ENCODE measurements around the gene PRSS57. TPM values are rescaled to one million over a fixed set of nuclear protein-coding genes. Genes with fewer than 3 reads are reported as not detected.

PRSS57 gene
- total RNA-seq, 2 donors from 2014 or later, result 1.4 TPM; not detected in 1

DNA sequence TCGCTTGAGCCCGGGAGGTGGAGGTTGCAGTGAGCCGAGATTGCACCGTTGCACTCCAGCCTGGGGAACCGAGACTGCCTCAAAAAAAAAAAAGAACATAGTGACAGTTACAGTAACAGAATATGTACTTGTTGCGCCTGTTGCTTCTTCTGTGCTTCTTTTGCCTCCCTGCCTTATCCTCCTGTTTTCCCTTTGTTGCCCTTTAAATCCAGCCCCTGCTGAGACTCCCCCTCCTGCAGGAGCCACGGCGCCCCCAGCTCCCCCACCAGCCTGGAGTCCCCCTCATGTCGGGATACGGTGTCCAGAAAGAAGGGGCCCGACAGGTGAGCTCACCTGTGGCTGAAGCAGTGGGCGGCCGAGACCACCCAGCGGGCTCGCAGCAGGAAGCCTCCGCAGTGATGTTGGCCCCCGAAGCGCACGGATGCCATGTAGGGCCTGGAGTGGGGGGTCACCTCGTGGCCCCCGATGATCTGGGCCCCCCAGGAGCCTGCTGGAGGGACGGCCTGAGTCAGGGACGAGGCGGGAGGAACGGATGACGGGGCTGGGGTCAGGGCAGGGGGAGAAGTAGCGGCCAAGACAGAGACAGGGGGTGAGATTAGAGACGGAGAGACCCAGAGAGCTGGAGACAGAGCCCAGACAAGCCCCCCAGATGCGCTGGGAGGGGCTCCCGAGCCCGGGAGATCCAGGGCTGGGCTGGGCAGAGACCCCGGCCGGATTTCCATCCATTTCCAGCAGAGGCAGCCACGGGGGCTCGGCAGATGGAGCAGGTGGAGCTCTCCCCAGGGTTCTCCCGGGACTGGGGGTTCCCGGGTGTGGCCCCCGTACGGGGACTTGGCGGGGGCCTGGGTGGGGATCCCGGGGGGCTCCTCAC lies 536 bp downstream of the PRSS57 start:
- H3K4me1 Mint-ChIP-seq (ENCODE audit: low read depth in 2 of 2), result peaks cover 0 to 4% of the 10 kb centered on the region in 2 donors
- no peaks in the 10 kb centered on the region for H3K36me3 Mint-ChIP-seq
- H3K27ac Mint-ChIP-seq, result no peak overlapping the region
- ATAC-seq (peak in 1 of 2 donors; percentile 18), DNase-seq (ENCODE audit: low spot score) (no peak)
- H3K9me3 Mint-ChIP-seq, result no peaks in the 10 kb centered on the region
- no peaks in the 10 kb centered on the region for H3K27me3 Mint-ChIP-seq
- H3K4me3 Mint-ChIP-seq, result peak overlapping the region; percentile 25

DNA sequence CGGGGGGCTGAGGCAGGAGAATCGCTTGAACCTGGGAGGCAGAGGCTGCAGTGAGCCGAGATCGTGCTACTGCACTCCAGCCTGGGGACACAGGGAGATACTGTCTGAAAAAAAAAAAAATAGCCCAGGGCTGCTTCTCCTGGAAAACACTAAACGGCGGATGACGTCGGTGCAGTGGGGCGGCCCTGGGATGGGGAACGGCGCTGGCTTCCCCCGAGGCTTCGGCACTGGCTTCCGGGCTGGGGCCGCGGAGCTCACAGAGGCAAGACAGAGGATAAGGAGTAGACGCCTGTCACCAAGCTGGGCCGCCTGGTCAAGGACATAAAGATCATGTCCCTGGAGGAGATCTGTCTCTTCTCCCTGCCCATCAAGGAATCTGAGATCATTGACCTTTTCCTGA lies 5.0 kb downstream of the PRSS57 start:
- ATAC-seq (no peak), DNase-seq (ENCODE audit: low spot score) (no peak)
- H3K9me3 Mint-ChIP-seq, result no peaks in the 10 kb centered on the region
- H3K27me3 Mint-ChIP-seq, result no peaks in the 10 kb centered on the region
- H3K36me3 Mint-ChIP-seq, result no peaks in the 10 kb centered on the region
- H3K4me3 Mint-ChIP-seq, result no peak overlapping the region
- peaks cover 0 to 7% of the 10 kb centered on the region in 2 donors for H3K4me1 Mint-ChIP-seq (ENCODE audit: low read depth in 2 of 2)
- H3K27ac Mint-ChIP-seq, result no peak overlapping the region

DNA sequence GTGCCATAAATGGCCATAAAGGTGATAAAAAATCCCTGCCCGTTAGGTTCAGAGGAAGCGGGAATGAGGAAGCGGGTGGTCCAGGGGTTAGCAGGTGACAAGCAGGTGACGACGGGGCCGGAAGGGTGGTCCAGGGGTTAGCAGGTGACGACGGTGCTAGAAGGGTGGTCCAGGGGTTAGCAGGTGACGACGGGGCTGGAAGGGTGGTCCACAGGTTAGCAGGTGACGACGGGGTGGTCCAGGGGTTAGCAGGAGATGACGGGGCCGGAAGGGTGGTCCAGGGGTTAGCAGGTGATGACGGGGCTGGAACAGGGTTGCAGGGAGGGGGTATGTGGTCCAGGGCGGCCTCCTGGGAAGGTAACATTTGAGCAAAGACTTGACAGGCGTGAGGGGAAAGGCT lies 6.3 kb downstream of the PRSS57 start:
- no peak overlapping the region for H3K4me3 Mint-ChIP-seq

DNA sequence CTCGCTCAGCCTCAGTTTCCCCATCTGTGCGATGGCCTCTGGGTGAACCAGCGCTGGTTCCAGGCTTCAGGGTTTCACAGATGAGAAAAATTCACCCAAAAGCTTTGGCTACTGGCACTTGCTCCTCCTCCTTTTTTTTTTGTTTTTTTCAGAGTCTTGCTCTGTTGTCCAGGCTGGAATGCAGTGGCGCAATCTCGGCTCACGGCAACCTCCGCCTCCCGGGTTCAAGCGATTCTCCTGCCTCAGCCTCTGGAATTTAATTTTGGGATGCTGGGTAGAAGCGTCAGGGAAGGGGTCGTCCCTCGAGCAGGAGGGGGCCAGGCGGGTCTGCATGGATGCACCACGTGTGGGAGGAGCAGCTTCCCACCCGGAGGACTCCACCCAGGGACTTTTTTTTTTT lies 7.0 kb downstream of the PRSS57 start:
- no peak overlapping the region for H3K27ac Mint-ChIP-seq
- H3K9me3 Mint-ChIP-seq, result no peaks in the 10 kb centered on the region
- no peaks in the 10 kb centered on the region for H3K36me3 Mint-ChIP-seq
- peaks cover 0 to 3% of the 10 kb centered on the region in 2 donors for H3K4me1 Mint-ChIP-seq (ENCODE audit: low read depth in 2 of 2)
- DNase-seq (ENCODE audit: low spot score) (no peak), ATAC-seq (no peak)
- no peak overlapping the region for H3K4me3 Mint-ChIP-seq
- H3K27me3 Mint-ChIP-seq, result no peaks in the 10 kb centered on the region

More for the DNA sequence above, 6.3 kb downstream of the PRSS57 start:
- Mint-ChIP-seq H3K27me3 (no peaks in the 10 kb centered on the region), H3K9me3 (no peaks in the 10 kb centered on the region), H3K27ac (no peak overlapping the region), H3K4me1 (ENCODE audit: low read depth in 2 of 2) (peaks cover 0 to 3% of the 10 kb centered on the region in 2 donors), H3K36me3 (no peaks in the 10 kb centered on the region)
- ATAC-seq (no peak), DNase-seq (ENCODE audit: low spot score) (no peak)

DNA sequence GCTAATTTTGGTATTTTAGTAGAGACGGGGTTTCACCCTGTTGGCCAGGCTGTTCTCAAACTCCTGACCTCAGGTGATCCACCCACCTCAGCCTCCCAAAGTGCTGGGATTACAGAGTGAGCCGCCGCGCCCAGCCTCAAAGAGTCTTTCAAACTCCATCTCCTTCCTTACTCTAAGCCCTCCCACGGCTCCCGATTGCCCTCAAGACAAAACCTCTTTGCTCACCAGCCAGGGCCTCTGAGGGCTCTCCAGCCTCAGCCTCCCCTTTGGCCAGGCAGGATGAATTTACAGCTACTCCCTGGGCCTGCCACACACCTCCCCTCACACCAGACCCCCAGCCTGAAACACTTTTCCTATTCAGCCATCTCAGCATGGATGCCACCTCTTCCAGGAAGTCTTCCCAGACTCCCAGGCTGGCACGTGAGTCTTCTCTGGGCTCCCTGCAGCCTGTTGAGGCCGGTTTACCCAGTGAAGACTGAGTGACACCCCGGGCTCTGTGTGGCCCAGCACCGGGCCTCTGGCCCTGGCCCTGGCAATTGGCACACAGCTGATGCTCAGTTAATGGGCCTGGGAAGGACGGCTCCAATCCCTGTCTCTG lies 7.6 kb downstream of the PRSS57 start:
- ATAC-seq, result no peak
- peaks cover 0 to 3% of the 10 kb centered on the region in 2 donors for H3K4me1 Mint-ChIP-seq (ENCODE audit: low read depth in 2 of 2)
- H3K27ac Mint-ChIP-seq, result no peak overlapping the region
- no peak for DNase-seq (ENCODE audit: low spot score)
- no peaks in the 10 kb centered on the region for H3K36me3 Mint-ChIP-seq
- no peaks in the 10 kb centered on the region for H3K9me3 Mint-ChIP-seq
- no peak overlapping the region for H3K4me3 Mint-ChIP-seq
- no peaks in the 10 kb centered on the region for H3K27me3 Mint-ChIP-seq

DNA sequence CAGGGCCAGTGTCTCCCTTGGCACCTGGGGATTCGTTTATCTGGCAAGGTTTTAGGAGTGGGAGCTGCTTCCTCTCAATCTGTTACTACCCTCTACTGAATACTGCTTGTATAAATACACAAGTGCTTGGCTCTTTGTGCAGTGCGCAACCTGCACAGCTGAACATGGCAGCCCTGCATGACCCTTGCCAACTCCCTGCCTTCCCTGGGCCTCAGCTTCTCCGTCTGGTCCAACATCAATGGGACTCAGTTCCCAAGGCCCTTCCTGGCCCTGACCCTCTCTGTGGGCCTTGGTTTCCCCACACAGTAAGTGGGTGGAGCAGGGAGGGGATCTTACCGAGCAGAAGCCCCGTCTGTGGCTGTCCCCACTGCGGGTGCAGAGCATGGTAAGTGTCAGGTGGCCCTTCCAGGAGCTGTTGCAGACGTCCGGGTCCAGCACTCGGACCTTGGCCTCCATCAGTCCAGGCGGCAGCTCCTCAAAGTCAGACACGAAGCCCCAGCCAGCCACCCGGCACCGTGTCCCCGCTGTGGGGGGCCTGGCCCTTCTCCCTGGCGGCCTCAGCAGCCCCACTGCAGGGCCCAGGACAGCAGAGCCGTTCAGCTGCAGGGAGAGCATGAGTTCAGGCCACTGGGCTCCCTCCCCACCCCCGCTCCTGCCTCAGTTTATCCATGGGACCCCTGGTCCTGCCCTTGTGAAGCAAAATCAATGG lies 8.5 kb downstream of the PRSS57 start:
- no peak overlapping the region for H3K4me3 Mint-ChIP-seq
- no peaks in the 10 kb centered on the region for H3K36me3 Mint-ChIP-seq
- H3K4me1 Mint-ChIP-seq (ENCODE audit: low read depth in 2 of 2), result peaks cover 0 to 3% of the 10 kb centered on the region in 2 donors
- no peak overlapping the region for H3K27ac Mint-ChIP-seq
- DNase-seq (ENCODE audit: low spot score) (no peak), ATAC-seq (no peak)
- H3K9me3 Mint-ChIP-seq, result no peaks in the 10 kb centered on the region
- H3K27me3 Mint-ChIP-seq, result no peaks in the 10 kb centered on the region

DNA sequence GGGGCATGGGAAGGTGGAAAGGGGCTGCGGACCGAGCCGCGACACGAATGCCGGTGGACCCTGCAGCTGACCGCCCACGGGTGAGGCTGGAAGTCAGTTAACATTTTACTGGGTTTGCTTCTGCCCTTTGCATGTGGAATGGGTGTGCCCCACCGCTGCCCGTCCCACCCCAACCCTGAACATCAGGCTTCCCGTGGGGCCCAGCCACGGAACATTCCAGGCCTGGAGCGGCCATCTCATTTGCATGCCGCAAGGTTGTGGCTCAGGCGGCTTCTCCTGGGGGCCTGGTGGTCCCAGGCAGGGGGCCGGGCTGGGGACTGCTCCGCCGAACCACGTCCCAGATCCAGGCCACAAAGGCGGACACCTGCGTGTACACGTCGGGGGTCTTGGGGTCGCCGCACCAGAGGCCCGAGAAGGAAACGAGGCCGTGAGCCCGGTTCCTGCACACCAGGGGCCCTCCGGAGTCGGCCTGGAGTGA lies 9.8 kb downstream of the PRSS57 start:
- ATAC-seq (no peak), DNase-seq (ENCODE audit: low spot score) (no peak)
- H3K27ac Mint-ChIP-seq, result no peak overlapping the region
- no peaks in the 10 kb centered on the region for H3K36me3 Mint-ChIP-seq
- no peaks in the 10 kb centered on the region for H3K9me3 Mint-ChIP-seq
- H3K27me3 Mint-ChIP-seq, result no peaks in the 10 kb centered on the region
- H3K4me3 Mint-ChIP-seq, result no peak overlapping the region
- peaks cover 0 to 3% of the 10 kb centered on the region in 2 donors for H3K4me1 Mint-ChIP-seq (ENCODE audit: low read depth in 2 of 2)

DNA sequence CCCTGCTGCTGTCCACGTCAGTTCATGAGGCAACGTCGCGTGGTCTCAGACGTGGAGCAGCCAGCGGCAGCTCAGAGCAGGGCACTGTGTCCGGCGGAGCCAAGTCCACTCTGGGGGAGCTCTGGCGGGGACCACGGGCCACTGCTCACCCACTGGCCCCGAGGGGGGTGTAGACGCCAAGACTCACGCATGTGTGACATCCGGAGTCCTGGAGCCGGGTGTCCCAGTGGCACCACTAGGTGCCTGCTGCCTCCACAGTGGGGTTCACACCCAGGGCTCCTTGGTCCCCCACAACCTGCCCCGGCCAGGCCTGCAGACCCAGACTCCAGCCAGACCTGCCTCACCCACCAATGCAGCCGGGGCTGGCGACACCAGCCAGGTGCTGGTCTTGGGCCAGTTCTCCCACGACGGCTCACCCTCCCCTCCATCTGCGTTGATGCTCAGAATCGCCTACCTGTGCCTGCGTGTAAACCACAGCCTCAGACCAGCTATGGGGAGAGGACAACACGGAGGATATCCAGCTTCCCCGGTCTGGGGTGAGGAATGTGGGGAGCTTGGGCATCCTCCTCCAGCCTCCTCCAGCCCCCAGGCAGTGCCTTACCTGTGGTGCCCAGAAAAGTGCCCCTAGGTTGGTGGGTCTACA lies 12.5 kb downstream of the PRSS57 start:
- DNase-seq (ENCODE audit: low spot score) (no peak), ATAC-seq (no peak)
- no peak overlapping the region for H3K4me3 Mint-ChIP-seq
- H3K27ac Mint-ChIP-seq, result no peak overlapping the region
- no peaks in the 10 kb centered on the region for H3K9me3 Mint-ChIP-seq
- no peaks in the 10 kb centered on the region for H3K36me3 Mint-ChIP-seq
- no peaks in the 10 kb centered on the region for H3K27me3 Mint-ChIP-seq
- no peaks in the 10 kb centered on the region for H3K4me1 Mint-ChIP-seq (ENCODE audit: low read depth in 2 of 2)

DNA sequence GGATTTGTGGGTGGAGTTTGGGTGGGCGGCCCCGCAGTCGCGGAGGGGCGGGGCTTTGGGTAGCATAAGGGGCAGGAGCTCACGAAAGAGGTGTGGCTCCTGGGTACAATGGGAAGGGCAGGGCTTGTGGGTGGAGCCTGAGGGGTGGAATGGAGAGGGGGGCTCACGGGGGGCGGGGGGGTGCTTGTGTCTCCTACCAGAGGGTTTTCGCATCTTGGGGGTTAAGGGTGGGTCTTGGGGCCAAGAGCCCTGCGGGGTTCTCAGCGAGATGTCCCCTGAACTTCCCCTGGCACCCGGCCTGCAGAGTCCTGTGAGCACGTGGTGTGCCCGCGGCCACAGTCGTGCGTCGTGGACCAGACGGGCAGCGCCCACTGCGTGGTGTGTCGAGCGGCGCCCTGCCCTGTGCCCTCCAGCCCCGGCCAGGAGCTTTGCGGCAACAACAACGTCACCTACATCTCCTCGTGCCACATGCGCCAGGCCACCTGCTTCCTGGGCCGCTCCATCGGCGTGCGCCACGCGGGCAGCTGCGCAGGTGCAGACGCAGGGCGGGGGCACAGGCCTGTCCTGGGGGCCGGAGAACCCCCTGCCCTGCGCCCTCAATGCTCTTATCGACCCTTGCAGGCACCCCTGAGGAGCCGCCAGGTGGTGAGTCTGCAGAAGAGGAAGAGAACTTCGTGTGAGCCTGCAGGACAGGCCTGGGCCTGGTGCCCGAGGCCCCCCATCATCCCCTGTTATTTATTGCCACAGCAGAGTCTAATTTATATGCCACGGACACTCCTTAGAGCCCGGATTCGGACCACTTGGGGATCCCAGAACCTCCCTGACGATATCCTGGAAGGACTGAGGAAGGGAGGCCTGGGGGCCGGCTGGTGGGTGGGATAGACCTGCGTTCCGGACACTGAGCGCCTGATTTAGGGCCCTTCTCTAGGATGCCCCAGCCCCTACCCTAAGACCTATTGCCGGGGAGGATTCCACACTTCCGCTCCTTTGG lies 13.9 kb downstream of the PRSS57 start:
- Mint-ChIP-seq H3K4me3 (peak overlapping the region; percentile 80), H3K27me3 (no peaks in the 10 kb centered on the region), H3K36me3 (no peaks in the 10 kb centered on the region), H3K27ac (peak overlapping the region; percentile 74 to 89), H3K4me1 (ENCODE audit: low read depth in 2 of 2) (no peaks in the 10 kb centered on the region), H3K9me3 (no peaks in the 10 kb centered on the region)
- DNase-seq (ENCODE audit: low spot score) (peak; percentile 94), ATAC-seq (no peak)

DNA sequence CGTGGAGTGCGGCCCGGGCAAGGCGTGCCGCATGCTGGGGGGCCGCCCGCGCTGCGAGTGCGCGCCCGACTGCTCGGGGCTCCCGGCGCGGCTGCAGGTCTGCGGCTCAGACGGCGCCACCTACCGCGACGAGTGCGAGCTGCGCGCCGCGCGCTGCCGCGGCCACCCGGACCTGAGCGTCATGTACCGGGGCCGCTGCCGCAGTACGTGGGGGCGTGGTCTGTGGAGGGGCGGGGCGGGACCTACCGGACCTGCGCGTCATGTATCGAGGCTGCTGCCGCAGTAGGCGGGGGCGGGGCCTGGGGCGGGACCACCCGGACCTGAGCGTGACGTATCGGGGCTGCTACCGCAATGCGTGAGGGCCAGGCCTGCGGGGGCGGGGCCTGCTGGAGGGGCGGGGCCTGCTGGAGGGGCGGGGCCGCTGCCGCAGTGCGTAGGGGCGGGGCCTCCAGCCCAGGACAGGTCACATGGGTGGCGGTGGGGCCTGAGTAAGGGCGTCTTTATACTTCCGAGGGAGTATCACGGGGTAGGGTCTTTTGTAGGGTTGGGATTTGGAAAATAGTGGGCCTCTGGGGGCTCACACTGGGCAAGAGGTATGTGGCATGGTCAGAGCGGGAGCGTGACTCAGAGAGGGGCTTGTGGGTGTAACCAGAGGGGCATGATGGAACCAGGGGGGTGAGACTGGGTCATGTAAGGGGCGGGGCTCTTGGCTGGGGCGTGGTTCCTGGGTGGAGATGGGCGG lies 14.8 kb downstream of the PRSS57 start:
- DNase-seq (ENCODE audit: low spot score) (peak; percentile 99), ATAC-seq (peak; percentile 90 to 93)
- Mint-ChIP-seq H3K4me3 (peak overlapping the region; percentile 80), H3K36me3 (no peaks in the 10 kb centered on the region), H3K4me1 (ENCODE audit: low read depth in 2 of 2) (no peaks in the 10 kb centered on the region), H3K27ac (peak overlapping the region; percentile 74 to 89), H3K27me3 (peaks cover 1% of the 10 kb centered on the region in 2 donors), H3K9me3 (no peaks in the 10 kb centered on the region)

DNA sequence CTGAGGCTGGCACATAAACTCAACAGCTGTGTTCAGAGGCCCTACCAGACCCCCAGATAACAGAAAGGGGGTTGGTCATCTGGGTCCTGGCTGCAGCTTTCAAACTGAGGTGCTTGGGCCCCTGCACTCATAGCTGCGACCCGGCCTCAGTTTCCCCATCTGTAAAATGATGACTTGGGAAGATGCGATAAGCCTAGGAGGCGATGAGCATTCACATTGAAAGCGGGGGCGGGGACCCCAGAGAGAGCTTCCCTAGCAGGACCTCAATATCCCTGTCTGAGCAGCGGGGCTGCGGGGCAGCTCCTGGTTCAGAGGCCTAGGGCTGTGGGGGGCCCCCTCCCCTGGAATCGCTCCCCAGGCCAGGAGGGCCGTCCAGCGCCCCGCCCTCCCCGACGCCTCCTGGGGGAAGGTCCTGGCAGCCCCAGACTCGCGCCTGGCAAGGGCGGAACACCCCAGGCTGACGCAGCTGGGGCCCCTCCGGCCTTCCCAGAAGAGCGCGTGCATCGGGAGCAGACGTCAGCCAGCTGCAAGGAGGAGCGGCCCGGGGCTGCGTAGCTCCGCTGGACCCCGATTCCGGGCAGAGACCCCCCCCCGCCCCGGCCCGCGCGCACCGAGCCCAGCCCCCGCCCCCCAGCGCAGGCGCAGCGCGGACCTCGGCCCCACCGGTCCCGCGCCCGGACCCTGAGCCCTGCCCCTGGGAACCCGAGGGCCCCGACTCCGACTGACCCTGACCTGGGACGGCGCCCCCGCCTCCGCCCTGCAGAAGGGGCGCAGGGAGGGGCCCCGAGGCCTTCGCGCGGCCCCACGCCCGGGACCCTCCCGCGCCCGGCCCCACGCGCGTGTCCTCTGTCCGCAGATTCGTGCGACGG lies 15.6 kb downstream of the PRSS57 start:
- no peak for ATAC-seq
- peak overlapping the region; percentile 62 for H3K4me3 Mint-ChIP-seq
- no peak for DNase-seq (ENCODE audit: low spot score)
- H3K27ac Mint-ChIP-seq, result no peak overlapping the region
- H3K9me3 Mint-ChIP-seq, result no peaks in the 10 kb centered on the region
- H3K27me3 Mint-ChIP-seq, result peaks cover 6% of the 10 kb centered on the region in 2 donors
- H3K36me3 Mint-ChIP-seq, result no peaks in the 10 kb centered on the region
- no peaks in the 10 kb centered on the region for H3K4me1 Mint-ChIP-seq (ENCODE audit: low read depth in 2 of 2)
